ENCODE measurements around the gene MYO7A.

MYO7A gene

DNA sequence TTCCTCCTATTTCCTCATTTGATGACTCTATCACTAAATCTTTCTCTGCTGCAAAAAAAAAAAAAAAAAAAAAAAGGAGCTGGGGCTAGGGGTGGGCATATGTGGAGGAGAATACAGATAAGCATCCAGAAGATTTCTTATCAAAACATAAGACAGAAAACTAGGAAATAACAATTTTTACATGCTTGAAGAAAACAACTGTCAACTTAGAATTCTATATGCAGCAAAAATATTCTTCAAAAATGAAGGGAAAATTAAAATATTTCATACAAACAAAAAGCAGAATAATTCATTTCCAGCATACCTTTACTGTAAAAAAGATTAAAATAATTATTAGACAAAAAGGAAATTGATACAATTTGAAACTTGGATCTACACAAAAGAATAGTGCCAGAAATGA lies 134.8 kb downstream of the MYO7A start:
- H3K27ac ChIP-seq (replicated peaks; ENCODE audit: low read length), result no peak overlapping the region
- H2BK12ac ChIP-seq (ENCODE audit: low read length), result no peak overlapping the region
- no peak overlapping the region for H2BK120ac ChIP-seq (ENCODE audit: low read depth, low read length)
- H3K27me3 ChIP-seq (ENCODE audit: control insufficient read depth in 3 of 3, insufficient read depth in 3 of 3, low read depth in 1 of 3, low read length in 3 of 3), result no peaks in the 10 kb centered on the region
- no peak for DNase-seq (ENCODE audit: low spot score)
- no peak overlapping the region for H2AFZ ChIP-seq (ENCODE audit: low read length)
- no peak overlapping the region for H3K4ac ChIP-seq (ENCODE audit: low read length)
- no peak overlapping the region for H3K18ac ChIP-seq (ENCODE audit: low read length)
- no peak overlapping the region for H3K4me2 ChIP-seq (ENCODE audit: insufficient read depth, low read length, poor library complexity, severe bottlenecking)
- no peaks in the 10 kb centered on the region for H3K36me3 ChIP-seq (replicated peaks in 1 of 2; ENCODE audit: control insufficient read depth in 2 of 2, insufficient read depth in 2 of 2, low read length in 2 of 2)
- H2BK15ac ChIP-seq (ENCODE audit: low read length), result no peak overlapping the region
- no peak overlapping the region for H4K91ac ChIP-seq (ENCODE audit: low read depth, low read length, poor library complexity)
- no peaks in the 10 kb centered on the region for H3K9me3 ChIP-seq (replicated peaks in 1 of 2; ENCODE audit: control insufficient read depth in 2 of 2, insufficient read depth in 1 of 2, low read depth in 1 of 2, low read length in 2 of 2)
- H3K4me3 ChIP-seq (ENCODE audit: low read length in 2 of 2), result no peak overlapping the region
- no peak overlapping the region for H2AK5ac ChIP-seq (ENCODE audit: low read depth, low read length)
- no peak overlapping the region for H3K23ac ChIP-seq (ENCODE audit: low read depth, low read length, poor library complexity)
- no peaks in the 10 kb centered on the region for H3K79me1 ChIP-seq (ENCODE audit: low read depth, low read length)
- no peak overlapping the region for H3K14ac ChIP-seq (ENCODE audit: low read length)
- no peak overlapping the region for H3K9ac ChIP-seq (ENCODE audit: low read depth, low read length, poor library complexity)
- no peaks in the 10 kb centered on the region for H3K4me1 ChIP-seq (ENCODE audit: control insufficient read depth in 2 of 2, insufficient read depth in 1 of 2, low read depth in 1 of 2, low read length in 2 of 2)
- H2BK5ac ChIP-seq (ENCODE audit: low read length), result no peak overlapping the region
- no peak overlapping the region for H4K8ac ChIP-seq (ENCODE audit: low read depth, low read length)
